Measurements from ENCODE around the gene CPED1.
"Not testable (repeated sequence)": the region's sequence is repeated elsewhere in the genome, so short reads cannot be mapped to it uniquely, and the experiment has no call there.

Gene CPED1

GRCh38 chr7:121212036-121212435, 223.5 kb downstream of the CPED1 start:
- TF ChIP-seq CTCF (IDR thresholded peaks at IDR 0.05; ENCODE audit: insufficient read depth, low read depth, low read length, missing control alignments): no peak
- no peak for DNase-seq (ENCODE audit: low read depth)
- H3K4me3 ChIP-seq (ENCODE audit: low read depth, low read length): no peak overlapping the region

GRCh38 chr7:121214657-121215056, 226.1 kb downstream of the CPED1 start:
- no peak overlapping the region for H3K4me3 ChIP-seq (ENCODE audit: low read depth, low read length)
- DNase-seq (ENCODE audit: low read depth): no peak
- TF ChIP-seq CTCF (IDR thresholded peaks at IDR 0.05; ENCODE audit: insufficient read depth, low read depth, low read length, missing control alignments): no peak

- no peak for DNase-seq (ENCODE audit: low read depth)
- no peak overlapping the region for H3K4me3 ChIP-seq (ENCODE audit: low read depth, low read length)
- TF ChIP-seq CTCF (IDR thresholded peaks at IDR 0.05; ENCODE audit: insufficient read depth, low read depth, low read length, missing control alignments): no peak
Observed at GRCh38 chr7:121219026-121219425, 230.5 kb downstream of the CPED1 start.

- H3K4me3 ChIP-seq (ENCODE audit: low read depth, low read length); DNase-seq (ENCODE audit: low read depth): not testable (repeated sequence)
Observed at GRCh38 chr7:121221108-121221507, 232.6 kb downstream of the CPED1 start.

GRCh38 chr7:121228779-121229178, 240.3 kb downstream of the CPED1 start:
- TF ChIP-seq CTCF (IDR thresholded peaks at IDR 0.05; ENCODE audit: insufficient read depth, low read depth, low read length, missing control alignments): no peak
- H3K4me3 ChIP-seq (ENCODE audit: low read depth, low read length): no peak overlapping the region
- no peak for DNase-seq (ENCODE audit: low read depth)

- TF ChIP-seq CTCF (IDR thresholded peaks at IDR 0.05; ENCODE audit: insufficient read depth, low read depth, low read length, missing control alignments): no peak
- no peak overlapping the region for H3K4me3 ChIP-seq (ENCODE audit: low read depth, low read length)
- DNase-seq (ENCODE audit: low read depth): no peak
Observed at GRCh38 chr7:121235201-121235600, 246.7 kb downstream of the CPED1 start.

GRCh38 chr7:121237601-121238000, 249.1 kb downstream of the CPED1 start:
- no peak overlapping the region for H3K4me3 ChIP-seq (ENCODE audit: low read depth, low read length)
- DNase-seq (ENCODE audit: low read depth): no peak
- TF ChIP-seq CTCF (IDR thresholded peaks at IDR 0.05; ENCODE audit: insufficient read depth, low read depth, low read length, missing control alignments): no peak
